ENCODE data around the gene SPOP.
A peak's percentile ranks its signal among the peaks of the same experiment; 100 is the strongest.

SPOP gene

DNA sequence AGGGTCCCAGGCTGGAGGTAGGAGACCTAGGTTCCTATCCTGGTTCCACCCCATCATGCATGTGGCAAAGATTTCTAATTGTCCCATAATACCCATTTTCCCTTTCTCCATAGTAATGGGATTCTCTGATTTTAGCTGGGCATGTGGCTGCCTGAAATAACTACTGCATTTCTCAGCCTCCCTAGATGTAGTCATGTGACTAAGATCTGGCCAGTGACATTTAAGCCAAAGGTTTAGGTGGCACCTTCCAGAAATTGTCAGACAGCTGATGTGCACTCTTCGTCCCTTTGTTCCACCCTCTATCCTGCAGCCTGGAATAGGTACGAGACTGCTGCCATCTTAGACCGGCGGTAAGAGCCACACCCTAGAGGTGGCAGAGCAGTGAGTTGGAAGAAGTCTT is 94.0 kb downstream of the SPOP start:
- no peaks in the 10 kb centered on the region for H3K36me3 ChIP-seq (ENCODE audit: insufficient read depth, low read length)
- H3K9ac ChIP-seq (ENCODE audit: low read depth, low read length) = no peak overlapping the region
- no peaks in the 10 kb centered on the region; the same call in 1 of the 2 replicates for H3K4me1 ChIP-seq (ENCODE audit: insufficient read depth, low read length)
- no peaks in the 10 kb centered on the region for H3K9me3 ChIP-seq (ENCODE audit: control insufficient read depth, insufficient read depth, low read length)

DNA sequence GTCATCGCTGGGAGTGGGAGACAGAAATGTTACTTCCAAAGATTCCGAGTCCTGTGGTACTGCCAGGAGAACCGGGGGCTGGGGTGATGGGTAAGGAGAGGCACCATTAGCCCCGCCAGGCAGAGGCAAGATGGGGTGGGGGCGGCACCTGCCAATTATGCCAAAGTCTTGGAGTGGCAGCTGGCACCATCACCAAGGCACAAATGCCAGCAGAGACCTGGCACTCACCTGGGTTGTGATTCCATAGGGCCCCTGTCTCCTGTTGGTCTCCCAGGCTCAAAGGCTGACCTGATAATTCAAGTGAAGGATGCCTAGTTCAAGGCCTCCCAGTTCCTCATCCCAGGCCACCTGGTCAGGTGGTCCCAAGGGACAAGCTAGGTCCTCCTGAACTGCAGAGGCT is 94.7 kb downstream of the SPOP start:
- H3K9ac ChIP-seq (ENCODE audit: low read depth, low read length) = no peak overlapping the region
- H3K36me3 ChIP-seq (ENCODE audit: insufficient read depth, low read length) = no peaks in the 10 kb centered on the region
- H3K9me3 ChIP-seq (ENCODE audit: control insufficient read depth, insufficient read depth, low read length) = no peaks in the 10 kb centered on the region
- H3K4me1 ChIP-seq (ENCODE audit: insufficient read depth, low read length) = no peaks in the 10 kb centered on the region; the same call in 1 of the 2 replicates

DNA sequence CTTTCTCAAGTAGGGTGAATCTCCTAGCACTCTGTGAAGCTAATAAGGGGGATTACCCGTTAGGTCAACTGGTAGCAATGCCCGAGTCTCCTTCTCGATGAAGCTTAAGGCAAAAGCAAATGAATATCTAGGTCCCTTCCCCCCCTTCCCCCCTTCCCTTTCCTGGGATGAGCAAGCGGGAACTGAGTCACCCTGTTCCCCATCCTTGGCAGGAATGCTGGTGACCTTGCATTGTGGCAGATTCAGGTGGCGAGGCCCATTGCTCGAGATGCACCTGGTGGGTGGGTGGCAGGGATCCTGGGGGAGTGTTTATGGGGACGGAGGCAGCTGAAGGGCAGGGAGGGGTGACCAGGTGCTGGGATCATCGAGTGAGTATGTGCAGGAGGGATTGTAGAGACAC is 95.1 kb downstream of the SPOP start:
- H3K4me1 ChIP-seq (ENCODE audit: insufficient read depth, low read length) = no peaks in the 10 kb centered on the region; the same call in 1 of the 2 replicates
- no peaks in the 10 kb centered on the region for H3K9me3 ChIP-seq (ENCODE audit: control insufficient read depth, insufficient read depth, low read length)
- no peaks in the 10 kb centered on the region for H3K36me3 ChIP-seq (ENCODE audit: insufficient read depth, low read length)
- no peak overlapping the region for H3K9ac ChIP-seq (ENCODE audit: low read depth, low read length)

DNA sequence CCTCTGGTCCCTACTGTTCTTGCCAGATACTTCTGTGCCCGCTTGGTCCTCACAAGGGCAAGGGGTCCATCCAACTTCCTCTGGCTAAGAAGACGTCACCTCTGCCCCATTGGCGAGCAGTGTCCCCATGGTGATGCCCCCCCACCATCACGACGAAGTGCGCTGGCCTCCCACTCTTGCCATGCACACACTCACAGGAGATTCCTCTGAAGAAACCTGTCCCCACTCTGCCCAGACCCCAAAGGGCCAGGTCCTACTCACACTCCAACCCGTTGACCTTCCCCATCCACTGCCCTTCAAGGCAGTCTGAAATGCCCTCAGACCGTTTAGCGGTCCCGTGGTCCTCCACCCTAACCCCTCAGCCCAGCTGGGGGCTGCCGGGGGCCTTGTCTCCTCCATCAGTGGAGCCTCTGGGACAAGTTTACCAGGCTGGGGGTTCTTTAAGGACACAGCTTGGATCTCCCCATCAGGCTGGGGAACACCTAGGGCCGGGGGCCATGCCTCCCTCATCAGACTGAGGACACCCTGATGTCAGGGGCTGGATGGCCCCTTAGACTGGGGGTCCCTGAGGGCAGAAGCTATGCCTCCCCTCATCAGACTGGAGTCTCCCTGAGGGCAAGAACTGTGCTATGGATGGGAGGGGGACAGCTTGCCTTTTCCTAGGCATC is 95.7 kb downstream of the SPOP start:
- Histone ChIP-seq H3K4me1 (ENCODE audit: insufficient read depth, low read length) (peaks cover 4% of the 10 kb centered on the region; the same call in 1 of the 2 replicates), H3K9ac (ENCODE audit: low read depth, low read length) (no peak overlapping the region), H3K36me3 (ENCODE audit: insufficient read depth, low read length) (no peaks in the 10 kb centered on the region), H3K9me3 (ENCODE audit: control insufficient read depth, insufficient read depth, low read length) (no peaks in the 10 kb centered on the region)

DNA sequence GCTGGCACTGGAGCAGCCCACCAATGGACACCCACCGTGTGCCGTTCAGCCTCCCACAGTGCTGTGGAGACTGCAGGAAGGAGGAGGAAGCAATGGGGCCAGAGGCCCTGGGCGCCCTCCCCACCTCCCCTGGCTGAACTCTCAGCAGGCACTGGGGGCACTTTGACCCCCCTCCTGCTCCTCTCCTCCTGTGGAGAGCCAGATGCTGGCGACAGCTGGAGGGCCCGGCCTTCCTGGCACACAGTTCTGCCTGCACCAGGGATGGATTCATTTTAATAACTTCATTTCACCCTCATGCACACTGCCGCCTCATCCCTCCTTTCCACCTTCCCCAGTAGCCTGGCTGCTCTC is 96.3 kb downstream of the SPOP start:
- H3K9me3 ChIP-seq (ENCODE audit: control insufficient read depth, insufficient read depth, low read length) = no peaks in the 10 kb centered on the region
- no peak overlapping the region for H3K9ac ChIP-seq (ENCODE audit: low read depth, low read length)
- no peaks in the 10 kb centered on the region for H3K36me3 ChIP-seq (ENCODE audit: insufficient read depth, low read length)
- peaks cover 4% of the 10 kb centered on the region; the same call in 1 of the 2 replicates for H3K4me1 ChIP-seq (ENCODE audit: insufficient read depth, low read length)

DNA sequence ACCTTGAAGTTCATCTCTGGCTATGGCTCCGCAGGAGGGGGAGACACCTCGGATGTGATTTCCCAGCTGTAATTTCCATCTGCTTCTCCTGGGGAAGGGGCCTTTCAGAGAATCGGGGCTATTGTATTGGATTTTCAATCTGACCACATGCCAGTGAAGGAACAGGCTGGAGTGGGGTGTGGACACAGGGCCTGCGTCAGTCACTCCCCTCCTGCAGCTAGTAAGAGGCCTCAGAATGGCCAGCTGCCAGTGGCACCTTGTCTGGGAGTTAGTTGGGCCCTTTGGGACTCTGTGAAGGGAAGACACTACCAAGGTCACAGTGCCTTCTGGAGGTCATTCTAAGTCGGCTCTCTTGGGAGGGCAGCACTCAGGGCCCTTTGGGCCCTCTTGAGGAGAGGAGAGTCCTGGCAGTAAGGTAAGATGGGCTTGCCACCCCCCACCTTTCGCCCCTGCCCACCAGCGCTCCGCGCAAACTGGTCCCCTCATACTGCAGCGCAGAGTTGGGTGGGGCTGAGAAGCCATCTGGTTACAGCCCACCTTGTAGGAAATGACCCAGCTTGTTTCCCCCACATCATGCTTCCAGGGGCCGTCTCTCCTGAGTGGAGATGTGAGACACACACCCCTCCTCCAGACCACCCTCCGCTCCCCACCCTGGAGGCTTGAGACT is 96.8 kb downstream of the SPOP start:
- Histone ChIP-seq H3K9ac (ENCODE audit: low read depth, low read length) (no peak overlapping the region), H3K36me3 (ENCODE audit: insufficient read depth, low read length) (no peaks in the 10 kb centered on the region), H3K4me1 (ENCODE audit: insufficient read depth, low read length) (peaks cover 4% of the 10 kb centered on the region; the same call in 1 of the 2 replicates), H3K9me3 (ENCODE audit: control insufficient read depth, insufficient read depth, low read length) (no peaks in the 10 kb centered on the region)

DNA sequence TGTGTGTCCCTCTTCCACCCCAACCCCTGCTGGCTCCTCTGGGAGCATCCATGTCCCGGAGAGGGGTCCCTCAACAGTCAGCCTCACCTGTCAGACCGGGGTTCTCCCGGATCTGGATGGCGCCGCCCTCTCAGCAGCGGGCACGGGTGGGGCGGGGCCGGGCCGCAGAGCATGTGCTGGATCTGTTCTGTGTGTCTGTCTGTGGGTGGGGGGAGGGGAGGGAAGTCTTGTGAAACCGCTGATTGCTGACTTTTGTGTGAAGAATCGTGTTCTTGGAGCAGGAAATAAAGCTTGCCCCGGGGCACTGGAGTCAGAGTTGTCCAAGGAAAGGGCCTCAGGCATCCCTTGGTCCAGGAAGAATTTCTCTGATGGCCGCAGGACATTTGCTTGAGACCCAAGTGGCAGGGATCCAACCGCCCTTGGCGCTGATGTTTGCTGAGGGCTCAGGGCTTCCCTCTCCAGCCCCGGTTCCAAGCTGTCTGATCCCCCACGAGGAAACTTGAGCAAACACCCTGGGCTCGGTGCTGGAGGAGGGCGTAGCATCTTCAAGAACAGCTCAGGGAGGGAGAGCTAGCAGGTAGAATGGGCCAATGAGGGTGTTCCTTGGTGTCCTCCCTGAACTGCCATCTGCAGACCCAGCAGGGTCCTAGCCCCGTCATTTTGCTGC is 97.7 kb downstream of the SPOP start:
- Histone ChIP-seq H3K36me3 (ENCODE audit: insufficient read depth, low read length) (no peaks in the 10 kb centered on the region), H3K4me1 (ENCODE audit: insufficient read depth, low read length) (peaks cover 5% of the 10 kb centered on the region; the same call in 1 of the 2 replicates)

DNA sequence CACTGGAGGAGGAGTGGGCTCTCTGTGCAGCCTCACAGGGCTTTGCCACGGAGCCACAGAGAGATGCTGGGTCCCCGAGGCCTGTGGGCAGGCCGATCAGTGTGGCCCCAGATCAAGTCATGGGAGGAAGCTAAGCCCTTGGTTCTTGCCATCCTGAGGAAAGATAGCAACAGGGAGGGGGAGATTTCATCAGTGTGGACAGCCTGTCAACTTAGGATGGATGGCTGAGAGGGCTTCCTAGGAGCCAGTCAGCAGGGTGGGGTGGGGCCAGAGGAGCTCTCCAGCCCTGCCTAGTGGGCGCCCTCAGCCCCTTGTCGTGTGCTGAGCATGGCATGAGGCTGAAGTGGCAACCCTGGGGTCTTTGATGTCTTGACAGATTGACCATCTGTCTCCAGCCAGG is 98.4 kb downstream of the SPOP start:
- H3K9ac ChIP-seq (ENCODE audit: low read depth, low read length) = no peak overlapping the region
- H3K36me3 ChIP-seq (ENCODE audit: insufficient read depth, low read length) = no peaks in the 10 kb centered on the region
- no peaks in the 10 kb centered on the region for H3K9me3 ChIP-seq (ENCODE audit: control insufficient read depth, insufficient read depth, low read length)
- peaks cover 12% of the 10 kb centered on the region; the same call in 1 of the 2 replicates for H3K4me1 ChIP-seq (ENCODE audit: insufficient read depth, low read length)

More for the DNA sequence above, 97.7 kb downstream of the SPOP start:
- Histone ChIP-seq H3K9me3 (ENCODE audit: control insufficient read depth, insufficient read depth, low read length) (no peaks in the 10 kb centered on the region), H3K9ac (ENCODE audit: low read depth, low read length) (no peak overlapping the region)

DNA sequence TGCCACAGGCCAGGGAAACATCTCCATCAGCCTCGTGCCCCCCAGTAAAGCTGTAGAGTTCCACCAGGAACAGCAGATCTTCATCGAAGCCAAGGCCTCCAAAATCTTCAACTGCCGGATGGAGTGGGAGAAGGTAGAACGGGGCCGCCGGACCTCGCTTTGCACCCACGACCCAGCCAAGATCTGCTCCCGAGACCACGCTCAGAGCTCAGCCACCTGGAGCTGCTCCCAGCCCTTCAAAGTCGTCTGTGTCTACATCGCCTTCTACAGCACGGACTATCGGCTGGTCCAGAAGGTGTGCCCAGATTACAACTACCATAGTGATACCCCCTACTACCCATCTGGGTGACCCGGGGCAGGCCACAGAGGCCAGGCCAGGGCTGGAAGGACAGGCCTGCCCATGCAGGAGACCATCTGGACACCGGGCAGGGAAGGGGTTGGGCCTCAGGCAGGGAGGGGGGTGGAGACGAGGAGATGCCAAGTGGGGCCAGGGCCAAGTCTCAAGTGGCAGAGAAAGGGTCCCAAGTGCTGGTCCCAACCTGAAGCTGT is 98.9 kb downstream of the SPOP start:
- Histone ChIP-seq H3K36me3 (ENCODE audit: insufficient read depth, low read length) (no peaks in the 10 kb centered on the region), H3K4me1 (ENCODE audit: insufficient read depth, low read length) (peaks cover 17% of the 10 kb centered on the region; the same call in 1 of the 2 replicates), H3K9ac (ENCODE audit: low read depth, low read length) (no peak overlapping the region), H3K9me3 (ENCODE audit: control insufficient read depth, insufficient read depth, low read length) (no peaks in the 10 kb centered on the region)

DNA sequence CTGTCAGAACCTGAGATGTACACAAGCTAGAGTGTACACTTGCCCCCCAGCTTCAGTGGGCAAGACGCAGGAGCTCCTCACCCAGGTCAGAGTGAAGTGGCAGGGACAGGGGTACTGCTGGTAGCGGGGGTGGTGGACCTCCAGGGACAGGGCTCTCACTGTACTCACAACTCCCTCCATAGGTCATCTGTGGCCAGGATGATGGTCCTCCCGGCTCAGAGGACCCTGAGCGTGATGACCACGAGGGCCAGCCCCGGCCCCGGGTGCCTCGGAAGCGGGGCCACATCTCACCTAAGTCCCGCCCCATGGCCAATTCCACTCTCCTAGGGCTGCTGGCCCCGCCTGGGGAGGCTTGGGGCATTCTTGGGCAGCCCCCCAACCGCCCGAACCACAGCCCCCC is 99.5 kb downstream of the SPOP start:
- H3K9me3 ChIP-seq (ENCODE audit: control insufficient read depth, insufficient read depth, low read length) = no peaks in the 10 kb centered on the region
- H3K9ac ChIP-seq (ENCODE audit: low read depth, low read length) = no peak overlapping the region
- H3K4me1 ChIP-seq (ENCODE audit: insufficient read depth, low read length) = peaks cover 20% of the 10 kb centered on the region
- H3K36me3 ChIP-seq (ENCODE audit: insufficient read depth, low read length) = no peaks in the 10 kb centered on the region

DNA sequence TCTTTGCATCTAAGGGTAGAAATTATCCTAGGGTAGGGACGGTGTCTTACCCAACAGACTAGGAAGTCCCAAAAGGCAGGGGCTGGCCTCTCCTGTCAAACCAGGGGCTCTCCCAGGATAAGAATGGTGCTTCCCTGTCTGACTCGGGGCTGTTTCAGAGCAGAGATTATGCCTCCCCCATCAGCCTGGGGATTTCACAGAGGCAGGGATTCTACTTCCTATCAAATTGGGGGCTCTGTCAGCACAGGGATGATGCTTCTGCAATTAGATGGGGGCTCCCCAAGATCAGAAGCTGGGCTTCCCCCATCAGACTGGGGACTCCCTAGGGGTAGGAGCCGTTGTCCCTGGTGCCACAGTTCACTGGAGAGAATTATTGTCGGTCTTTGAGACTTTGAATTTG is 99.9 kb downstream of the SPOP start:
- Histone ChIP-seq H3K9ac (ENCODE audit: low read depth, low read length) (no peak overlapping the region), H3K36me3 (ENCODE audit: insufficient read depth, low read length) (no peaks in the 10 kb centered on the region), H3K4me1 (ENCODE audit: insufficient read depth, low read length) (peaks cover 21% of the 10 kb centered on the region), H3K9me3 (ENCODE audit: control insufficient read depth, insufficient read depth, low read length) (no peaks in the 10 kb centered on the region)

DNA sequence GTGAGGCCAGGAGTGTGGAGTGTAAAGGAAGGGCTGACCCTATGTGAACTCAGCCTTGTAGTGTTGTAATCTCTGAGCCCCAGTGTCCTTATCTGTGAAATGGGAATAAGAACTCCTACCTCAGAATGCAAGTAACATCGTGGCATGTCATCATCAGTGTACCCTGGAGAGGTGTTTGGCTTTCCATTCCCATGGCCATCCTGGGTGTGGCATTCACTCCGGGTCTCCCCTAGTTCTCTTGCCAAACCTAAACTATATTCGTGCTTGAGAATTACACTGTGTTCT is 100.3 kb downstream of the SPOP start:
- peaks cover 21% of the 10 kb centered on the region for H3K4me1 ChIP-seq (ENCODE audit: insufficient read depth, low read length)
- no peaks in the 10 kb centered on the region for H3K9me3 ChIP-seq (ENCODE audit: control insufficient read depth, insufficient read depth, low read length)
- H3K36me3 ChIP-seq (ENCODE audit: insufficient read depth, low read length) = no peaks in the 10 kb centered on the region
- no peak overlapping the region; the same call in 1 of the 2 replicates for H3K9ac ChIP-seq (ENCODE audit: low read depth, low read length)

DNA sequence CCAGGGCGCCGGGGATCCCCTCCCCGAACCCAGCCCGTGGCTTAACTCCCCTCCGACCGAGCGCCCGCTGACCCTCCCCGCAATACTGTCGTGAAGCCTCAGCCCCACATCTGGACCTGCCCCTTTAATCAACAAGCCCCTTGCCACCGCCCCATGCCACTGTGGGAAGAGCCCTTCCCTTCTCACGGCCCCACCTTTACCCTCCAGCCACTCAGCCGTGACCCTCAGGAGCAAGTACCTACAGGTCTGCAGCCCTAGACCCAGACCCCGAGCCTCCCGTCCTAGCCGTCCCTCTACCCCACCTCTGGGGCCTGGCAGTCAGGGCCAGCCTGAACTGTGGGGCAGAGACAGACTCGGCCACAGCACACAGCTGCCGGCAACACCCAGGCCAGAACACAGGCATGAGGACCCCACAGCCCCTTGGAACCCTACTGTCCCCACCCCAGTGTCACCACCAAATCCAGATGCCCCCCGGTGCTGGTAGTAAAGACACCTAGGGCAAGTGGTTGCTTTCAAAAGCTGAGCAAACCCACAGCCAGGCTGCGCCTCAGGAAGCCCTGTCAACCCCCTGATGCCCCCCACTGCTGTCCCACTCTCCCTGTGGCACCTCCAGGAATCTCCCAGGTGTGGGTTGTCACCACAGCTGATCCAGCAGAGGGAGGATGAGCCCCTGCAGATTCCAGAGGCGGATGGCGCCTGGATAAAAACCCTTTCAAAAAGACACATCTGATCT is 100.8 kb downstream of the SPOP start:
- no peaks in the 10 kb centered on the region for H3K9me3 ChIP-seq (ENCODE audit: control insufficient read depth, insufficient read depth, low read length)
- H3K36me3 ChIP-seq (ENCODE audit: insufficient read depth, low read length) = no peaks in the 10 kb centered on the region
- peak overlapping the region; percentile 95 for H3K9ac ChIP-seq (ENCODE audit: low read depth, low read length)
- H3K4me1 ChIP-seq (ENCODE audit: insufficient read depth, low read length) = peaks cover 21% of the 10 kb centered on the region

All from ES-I3 (cell line).